A673 (cell line): ENCODE results near the gene KLHL13. TPM values are rescaled to one million over a fixed set of nuclear protein-coding genes. Genes with fewer than 3 reads are reported as not detected.

Experiments used
- BruUV-seq: library from RNA; stranded (reverse); fragments of 400-500 nt; replicated peaks from 2 replicates; lab custom pipeline; 2021; lab: Mats Ljungman, UMichigan
- CTCF ChIA-PET: fragments of 300-600 bp; sonication (Branson Sonifier 250); formaldehyde crosslinking; loops from one replicate; lab custom pipeline; 2022; ENCODE audit warnings: antibody characterized with exemption; lab: Charles Lee
- POLR2A ChIA-PET: fragments of 300-600 bp; sonication (Branson Sonifier 250); formaldehyde crosslinking; loops from one replicate; lab custom pipeline; 2022; ENCODE audit warnings: antibody characterized with exemption; ENCODE audit not compliant: low non-redundant PET; lab: Charles Lee
- DNase-seq: peaks from one replicate; pipeline ENCODE4 v3.0.0-alpha.2; 2015; ENCODE audit warnings: low spot score
- H3K27ac ChIP-seq: fragments of 200-600 bp; sonication (generic); 2 replicates; pipeline ENCODE4 v1.5.1; 2016; ENCODE audit warnings: mixed run types, low read depth, mild to moderate bottlenecking, mixed read lengths, antibody characterized with exemption, low read length; ENCODE audit not compliant: poor library complexity, severe bottlenecking
- H3K27me3 ChIP-seq: fragments of 200-600 bp; sonication (generic); replicated peaks from 2 replicates; pipeline ENCODE4 v1.6.1; 2017; ENCODE audit warnings: mixed run types, low read depth, mild to moderate bottlenecking, mixed read lengths, antibody characterized with exemption, low read length; ENCODE audit not compliant: insufficient read depth, poor library complexity
- H3K36me3 ChIP-seq: fragments of 200-600 bp; sonication (generic); 2 replicates; pipeline ENCODE4 v1.6.1; 2016; ENCODE audit warnings: mixed run types, mild to moderate bottlenecking, mixed read lengths, antibody characterized with exemption, low read length; ENCODE audit not compliant: insufficient read depth, poor library complexity, severe bottlenecking
- H3K4me1 ChIP-seq: fragments of 200-600 bp; sonication (generic); 2 replicates; pipeline ENCODE4 v1.6.1; 2017; ENCODE audit warnings: mixed run types, mild to moderate bottlenecking, mixed read lengths, antibody characterized with exemption, low read length; ENCODE audit not compliant: insufficient read depth, poor library complexity, severe bottlenecking
- H3K4me3 ChIP-seq: fragments of 200-600 bp; sonication (generic); 2 replicates; pipeline ENCODE4 v1.5.1; 2016; ENCODE audit warnings: low read depth, mixed run types, mild to moderate bottlenecking, mixed read lengths, low read length; ENCODE audit not compliant: poor library complexity, severe bottlenecking
- H3K9me3 ChIP-seq: fragments of 200-600 bp; sonication (generic); 2 replicates; pipeline ENCODE4 v1.6.1; 2016; ENCODE audit warnings: mixed run types, low read depth, mild to moderate bottlenecking, mixed read lengths, antibody characterized with exemption, low read length; ENCODE audit not compliant: poor library complexity, severe bottlenecking
- EZH2 ChIP-seq: fragments of 200-600 bp; sonication (generic); IDR thresholded peaks from 2 replicates; pipeline ENCODE4 v1.6.1; 2017; ENCODE audit warnings: borderline replicate concordance, low read depth, mild to moderate bottlenecking, mixed read lengths, antibody characterized with exemption, low read length; ENCODE audit not compliant: poor library complexity, severe bottlenecking
- intact Hi-C: fragments of 100-400 bp; cut with micrococcal nuclease; formaldehyde crosslinking; loops from one replicate; pipeline ENCODE4 v1.10.0; 2022; ENCODE audit not compliant: unreplicated experiment
- total RNA-seq: library from RNA; stranded (reverse); gene quantifications from 2 replicates; pipeline ENCODE4 v1.2.3, GENCODE V29; 2021
- TF ChIP-seq, protein P1 (sequence below): fragments of 300-800, 200-600 bp; sonication (generic); conservative IDR thresholded peaks from 2 replicates; pipeline ENCODE4 v1.5.1; 2017; ENCODE audit warnings: low read depth, mild to moderate bottlenecking, antibody characterized with exemption, low read length, moderate library complexity, mixed read lengths

Gene KLHL13
- total RNA-seq, 1 experiment from 2014 or later, result 46.3 TPM

DNA sequence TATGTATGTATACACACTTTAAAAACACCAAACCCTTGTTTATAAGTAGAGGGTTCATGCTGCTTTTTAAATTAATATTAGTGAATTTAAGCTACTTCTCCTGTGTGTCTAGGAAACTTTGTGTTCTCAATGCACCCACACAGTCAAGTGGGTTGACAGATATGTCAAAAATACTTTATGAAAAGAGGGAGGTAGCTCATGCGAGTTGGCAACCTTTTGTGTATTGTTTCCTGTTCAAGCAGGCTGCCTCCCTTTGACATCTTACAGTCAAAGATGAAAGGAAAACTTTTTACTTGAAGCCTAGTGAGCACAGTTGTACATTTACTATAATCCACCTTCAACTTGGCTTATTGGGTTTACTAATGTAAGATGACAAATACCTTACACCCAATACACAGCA is 218.4 kb downstream of the KLHL13 start:
- H3K4me1 ChIP-seq, result peaks cover 5% of the 10 kb centered on the region
- H3K36me3 ChIP-seq, result no peaks in the 10 kb centered on the region
- no peaks in the 10 kb centered on the region for H3K9me3 ChIP-seq
- no peak overlapping the region for H3K4me3 ChIP-seq
- no peak for DNase-seq
- intact Hi-C loops, result no loop called here
- BruUV-seq, result TSS peak; percentile 75
- CTCF ChIA-PET, result no interaction called here
- TF ChIP-seq, protein P1, sequence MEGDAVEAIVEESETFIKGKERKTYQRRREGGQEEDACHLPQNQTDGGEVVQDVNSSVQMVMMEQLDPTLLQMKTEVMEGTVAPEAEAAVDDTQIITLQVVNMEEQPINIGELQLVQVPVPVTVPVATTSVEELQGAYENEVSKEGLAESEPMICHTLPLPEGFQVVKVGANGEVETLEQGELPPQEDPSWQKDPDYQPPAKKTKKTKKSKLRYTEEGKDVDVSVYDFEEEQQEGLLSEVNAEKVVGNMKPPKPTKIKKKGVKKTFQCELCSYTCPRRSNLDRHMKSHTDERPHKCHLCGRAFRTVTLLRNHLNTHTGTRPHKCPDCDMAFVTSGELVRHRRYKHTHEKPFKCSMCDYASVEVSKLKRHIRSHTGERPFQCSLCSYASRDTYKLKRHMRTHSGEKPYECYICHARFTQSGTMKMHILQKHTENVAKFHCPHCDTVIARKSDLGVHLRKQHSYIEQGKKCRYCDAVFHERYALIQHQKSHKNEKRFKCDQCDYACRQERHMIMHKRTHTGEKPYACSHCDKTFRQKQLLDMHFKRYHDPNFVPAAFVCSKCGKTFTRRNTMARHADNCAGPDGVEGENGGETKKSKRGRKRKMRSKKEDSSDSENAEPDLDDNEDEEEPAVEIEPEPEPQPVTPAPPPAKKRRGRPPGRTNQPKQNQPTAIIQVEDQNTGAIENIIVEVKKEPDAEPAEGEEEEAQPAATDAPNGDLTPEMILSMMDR, result no peak
- TF ChIP-seq EZH2, result no peak
- POLR2A ChIA-PET, result no interaction called here
- H3K27ac ChIP-seq, result no peak overlapping the region
- H3K27me3 ChIP-seq, result no peaks in the 10 kb centered on the region

DNA sequence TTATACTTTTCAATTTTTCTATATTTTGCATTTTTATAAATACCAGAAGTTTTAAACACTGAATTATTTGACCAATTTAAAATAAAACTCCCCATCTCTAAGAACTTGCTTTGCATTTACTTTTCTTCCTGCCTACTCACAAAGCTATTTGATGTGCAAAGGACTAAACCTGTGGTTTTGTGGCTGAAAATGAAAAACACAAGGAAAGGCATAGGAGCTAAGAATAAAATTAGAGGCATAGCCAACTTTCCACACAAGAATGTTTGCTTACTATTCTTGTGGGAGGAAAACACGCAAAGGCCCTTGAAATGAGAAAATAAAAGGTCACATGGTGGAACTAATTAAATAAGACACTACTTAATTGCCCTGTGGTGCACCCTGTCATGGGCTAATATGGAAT is 221.2 kb downstream of the KLHL13 start:
- Histone ChIP-seq H3K27me3 (no peaks in the 10 kb centered on the region), H3K4me1 (peaks cover 5% of the 10 kb centered on the region), H3K9me3 (no peaks in the 10 kb centered on the region), H3K36me3 (no peaks in the 10 kb centered on the region), H3K4me3 (no peak overlapping the region), H3K27ac (no peak overlapping the region)
- ChIA-PET POLR2A (no interaction called here), CTCF (no interaction called here)
- no peak for DNase-seq
- BruUV-seq, result no TSS peak
- intact Hi-C loops, result no loop called here
- TF ChIP-seq, protein P1, result no peak
- no peak for TF ChIP-seq EZH2

GRCh38 chrX:117892469-117892868 is 224.1 kb downstream of the KLHL13 start:
- CTCF ChIA-PET, result no interaction called here
- intact Hi-C loops, result no loop called here
- BruUV-seq, result no TSS peak

More at GRCh38 chrX:117892469-117892868, 224.1 kb downstream of the KLHL13 start:
- POLR2A ChIA-PET, result no interaction called here
- DNase-seq, result no peak
- TF ChIP-seq EZH2, result no peak
- TF ChIP-seq, protein P1, result no peak
- no peak overlapping the region for H3K4me3 ChIP-seq
- H3K9me3 ChIP-seq, result no peaks in the 10 kb centered on the region
- no peak overlapping the region for H3K27ac ChIP-seq
- H3K27me3 ChIP-seq, result no peaks in the 10 kb centered on the region
- peaks cover 5% of the 10 kb centered on the region for H3K4me1 ChIP-seq
- no peaks in the 10 kb centered on the region for H3K36me3 ChIP-seq
